Gastroesophageal sphincter (tissue), 4 donors: ENCODE measurements around the gene CSNK1D. TPM values are rescaled to one million over a fixed set of nuclear protein-coding genes. Genes with fewer than 3 reads are reported as not detected.

Experiments used
- ATAC-seq: fragments of 150-250 bp; one replicate; pipeline ENCODE4 v1.9.1; 2016; ENCODE audit warnings: mild to moderate bottlenecking, moderate library complexity
- H3K27ac ChIP-seq, 4 donors: fragments of 200-600 bp; sonication (generic) in 3 of 4; 1 replicate in 3 of 4; 2 replicates in 1 of 4; pipeline ENCODE4 v1.5.1; 2016 to 2019
- H3K27me3 ChIP-seq: fragments of 200-600 bp; sonication (generic); one replicate; pipeline ENCODE4 v1.5.1; 2019
- H3K36me3 ChIP-seq, 2 donors: fragments of 200-600 bp; sonication (generic); one replicate each; pipeline ENCODE4 v1.5.1; 2019; ENCODE audit warnings: control low read depth in 1 of 2
- H3K4me1 ChIP-seq, 3 donors: fragments of 200-600 bp; sonication (generic); 1 replicate in 2 of 3; 2 replicates in 1 of 3; pipeline ENCODE4 v1.5.1; 2016 to 2019; ENCODE audit warnings: control low read depth in 2 of 3
- H3K4me3 ChIP-seq, 2 donors: fragments of 200-600 bp; sonication (generic); one replicate each; pipeline ENCODE4 v1.5.1; 2019; ENCODE audit warnings: mild to moderate bottlenecking in 1 of 2, moderate library complexity in 1 of 2
- H3K9me3 ChIP-seq, 3 donors: fragments of 200-600 bp; sonication (generic); one replicate each; pipeline ENCODE4 v1.5.1; 2017 to 2019; ENCODE audit warnings: control low read depth in 2 of 3
- EP300 ChIP-seq: sonication (generic); formaldehyde crosslinking; IDR thresholded peaks from one replicate; pipeline ENCODE4 v1.6.1; 2017; ENCODE audit warnings: antibody characterized with exemption, mild to moderate bottlenecking
- POLR2A ChIP-seq, 2 donors: fragments of 450-650 bp; IDR thresholded peaks; one replicate each; pipeline ENCODE4 v1.6.1; 2017; ENCODE audit warnings: antibody characterized with exemption in 2 of 2, mild to moderate bottlenecking in 2 of 2, moderate library complexity in 1 of 2
- POLR2AphosphoS5 ChIP-seq: sonication (generic); formaldehyde crosslinking; IDR thresholded peaks from one replicate; pipeline ENCODE4 v1.6.1; 2017; ENCODE audit warnings: antibody characterized with exemption
- WGBS, 2 donors: methylation state at CpG; one replicate each; pipeline ENCODE4 v1.1.5; 2018; ENCODE audit warnings: low coverage in 1 of 2; 5-methylcytosine and 5-hydroxymethylcytosine counted together
- total RNA-seq, 4 donors: library from RNA; depleted of rRNA; stranded (reverse); fragments of >200 nt; gene quantifications; one replicate each; pipeline ENCODE4 v1.1.0, GENCODE V29; 2016
- TF ChIP-seq, protein P1 (sequence below), 4 experiments: fragments of 200-600 bp in 2 of 4; fragments of 450-650 bp in 2 of 4; sonication (generic) in 1 of 4; IDR thresholded peaks; one replicate each; pipeline ENCODE4 v1.5.1; 2017 to 2019; ENCODE audit warnings: antibody characterized with exemption in 4 of 4, mild to moderate bottlenecking in 2 of 4, moderate library complexity in 2 of 4

CSNK1D gene
- total RNA-seq, 4 donors from 2014 or later: 23.4 to 92.1 (median 72.4) TPM

DNA sequence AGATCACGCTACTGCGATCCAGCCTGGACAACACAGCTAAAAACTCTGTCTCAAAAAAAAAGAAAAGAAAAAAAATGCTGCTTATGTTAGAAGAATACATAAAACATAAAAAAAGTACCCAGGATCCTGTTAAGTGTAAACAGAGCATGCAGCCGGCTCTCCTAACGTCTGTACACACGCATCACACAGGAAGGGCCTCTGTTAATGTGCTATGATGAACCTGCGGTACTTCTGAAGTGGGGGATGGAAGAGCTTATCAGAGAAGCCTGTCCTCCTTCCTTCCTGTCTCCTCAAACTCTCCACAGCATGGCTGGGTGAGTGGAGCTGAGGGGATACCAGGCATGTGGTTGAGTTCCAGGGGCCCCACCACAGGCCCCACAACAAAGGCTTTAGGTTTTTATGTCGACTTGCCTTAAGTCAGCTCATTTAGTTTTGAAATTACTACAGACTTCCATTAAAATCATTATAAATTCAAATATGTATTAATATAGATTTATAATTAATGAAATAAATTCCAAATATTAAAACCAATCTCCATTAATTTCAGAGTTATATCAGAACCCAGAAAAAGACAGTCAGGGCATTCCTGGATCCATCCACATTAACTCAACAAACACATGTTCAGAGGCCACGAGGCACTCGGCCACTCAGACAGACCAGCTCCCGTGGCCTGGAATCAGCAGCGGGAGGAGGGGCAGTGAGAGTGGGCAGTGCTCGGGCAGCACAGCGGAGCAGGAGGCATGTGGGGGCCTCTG is 72.6 kb downstream of the CSNK1D start:
- 87 to 97% methylated on average over 7 to 8 of the region's 13 CpGs for WGBS, 2 donors
- no peak for TF ChIP-seq POLR2A (IDR thresholded peaks at IDR 0.05)
- no peak for TF ChIP-seq EP300
- TF ChIP-seq, protein P1, sequence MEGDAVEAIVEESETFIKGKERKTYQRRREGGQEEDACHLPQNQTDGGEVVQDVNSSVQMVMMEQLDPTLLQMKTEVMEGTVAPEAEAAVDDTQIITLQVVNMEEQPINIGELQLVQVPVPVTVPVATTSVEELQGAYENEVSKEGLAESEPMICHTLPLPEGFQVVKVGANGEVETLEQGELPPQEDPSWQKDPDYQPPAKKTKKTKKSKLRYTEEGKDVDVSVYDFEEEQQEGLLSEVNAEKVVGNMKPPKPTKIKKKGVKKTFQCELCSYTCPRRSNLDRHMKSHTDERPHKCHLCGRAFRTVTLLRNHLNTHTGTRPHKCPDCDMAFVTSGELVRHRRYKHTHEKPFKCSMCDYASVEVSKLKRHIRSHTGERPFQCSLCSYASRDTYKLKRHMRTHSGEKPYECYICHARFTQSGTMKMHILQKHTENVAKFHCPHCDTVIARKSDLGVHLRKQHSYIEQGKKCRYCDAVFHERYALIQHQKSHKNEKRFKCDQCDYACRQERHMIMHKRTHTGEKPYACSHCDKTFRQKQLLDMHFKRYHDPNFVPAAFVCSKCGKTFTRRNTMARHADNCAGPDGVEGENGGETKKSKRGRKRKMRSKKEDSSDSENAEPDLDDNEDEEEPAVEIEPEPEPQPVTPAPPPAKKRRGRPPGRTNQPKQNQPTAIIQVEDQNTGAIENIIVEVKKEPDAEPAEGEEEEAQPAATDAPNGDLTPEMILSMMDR (IDR thresholded peaks at IDR 0.05): no peak
- TF ChIP-seq POLR2AphosphoS5: no peak

DNA sequence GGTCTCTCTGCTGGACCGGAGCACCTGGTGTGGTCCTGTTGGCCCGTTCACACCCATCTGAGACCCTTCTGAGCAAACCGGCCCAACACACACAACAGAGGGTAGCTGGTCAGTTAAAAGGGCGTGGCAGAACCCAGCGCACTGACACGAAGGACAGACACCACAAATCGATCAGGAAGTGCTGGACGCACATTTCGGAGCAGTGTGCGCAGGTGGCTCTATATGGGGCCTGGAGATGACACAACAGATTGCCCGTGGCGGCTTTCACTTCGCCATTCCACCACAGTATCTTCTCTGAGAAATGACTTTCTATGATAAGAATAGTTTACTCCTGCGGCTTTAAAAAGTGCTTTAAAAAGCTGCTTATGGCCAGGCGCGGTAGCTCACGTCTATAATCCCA is 73.4 kb downstream of the CSNK1D start:
- Histone ChIP-seq H3K9me3 (no peaks in the 10 kb centered on the region), H3K27me3 (no peaks in the 10 kb centered on the region), H3K4me3 (no peak overlapping the region), H3K36me3 (peaks cover 0 to 56% of the 10 kb centered on the region in 2 donors), H3K27ac (no peak overlapping the region), H3K4me1 (peaks cover 0 to 12% (median 0%) of the 10 kb centered on the region in 3 donors)
- TF ChIP-seq EP300 (no peak), POLR2A (IDR thresholded peaks at IDR 0.05) (no peak), POLR2AphosphoS5 (no peak)
- TF ChIP-seq, protein P1 (IDR thresholded peaks at IDR 0.05): no peak
- ATAC-seq: no peak
- 85 to 90% methylated on average over 7 of the region's 17 CpGs for WGBS, 2 donors

More for the DNA sequence above, 72.6 kb downstream of the CSNK1D start:
- ATAC-seq: no peak
- Histone ChIP-seq H3K27ac (no peak overlapping the region), H3K4me1 (peaks cover 0 to 14% (median 4%) of the 10 kb centered on the region in 3 donors), H3K36me3 (peaks cover 0 to 53% of the 10 kb centered on the region in 2 donors), H3K4me3 (no peak overlapping the region), H3K27me3 (no peaks in the 10 kb centered on the region), H3K9me3 (no peaks in the 10 kb centered on the region)

DNA sequence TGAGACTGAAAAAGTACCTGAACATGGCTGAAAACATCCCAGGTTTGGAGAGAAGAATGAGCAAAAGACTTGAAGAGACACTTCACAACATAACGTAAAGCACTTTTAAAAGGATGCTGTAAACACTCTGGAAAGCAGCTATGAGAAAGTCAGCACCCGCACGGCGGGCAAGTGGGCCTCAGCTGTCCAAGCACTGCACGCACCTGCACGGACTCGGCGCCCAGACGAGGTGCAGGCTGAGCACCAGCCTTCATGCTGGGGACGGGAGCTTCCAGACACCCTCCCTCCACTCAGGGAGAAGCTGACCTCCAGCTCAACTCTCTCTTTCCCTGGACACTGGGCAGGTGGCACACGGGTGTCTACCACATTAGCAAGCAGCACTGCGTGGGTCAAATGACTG is 74.0 kb downstream of the CSNK1D start:
- TF ChIP-seq, protein P1 (IDR thresholded peaks at IDR 0.05): no peak
- no peak for TF ChIP-seq EP300
- no peak for TF ChIP-seq POLR2A (IDR thresholded peaks at IDR 0.05)
- TF ChIP-seq POLR2AphosphoS5: no peak
- WGBS, 2 donors: 87 to 100% methylated on average over 1 to 6 of the region's 12 CpGs
- Histone ChIP-seq H3K36me3 (peaks cover 0 to 63% of the 10 kb centered on the region in 2 donors), H3K27ac (no peak overlapping the region), H3K27me3 (no peaks in the 10 kb centered on the region), H3K4me3 (no peak overlapping the region), H3K9me3 (no peaks in the 10 kb centered on the region), H3K4me1 (peaks cover 0 to 6% (median 0%) of the 10 kb centered on the region in 3 donors)
- ATAC-seq: no peak

DNA sequence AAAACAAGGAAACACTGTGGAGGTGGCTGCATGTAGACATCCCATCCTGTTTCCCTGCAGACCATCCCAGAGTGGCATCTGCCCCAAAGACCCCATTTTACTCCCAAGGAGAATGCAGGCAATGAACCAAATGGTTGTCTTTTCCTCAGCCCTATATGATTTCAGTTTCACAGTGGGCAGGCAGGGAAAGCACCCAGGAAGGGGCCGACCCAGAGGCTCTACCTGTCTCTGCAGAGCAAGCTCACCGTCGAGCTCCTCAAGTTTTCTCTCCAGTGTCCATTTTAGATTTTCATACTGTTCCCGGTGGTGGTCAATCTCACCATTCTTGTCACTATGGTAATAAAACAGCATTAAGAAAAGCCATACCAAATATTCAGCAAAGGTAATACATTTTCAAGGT is 75.4 kb downstream of the CSNK1D start:
- Histone ChIP-seq H3K27me3 (no peaks in the 10 kb centered on the region), H3K36me3 (peaks cover 0 to 77% of the 10 kb centered on the region in 2 donors), H3K4me1 (peaks cover 0 to 6% (median 0%) of the 10 kb centered on the region in 3 donors), H3K9me3 (no peaks in the 10 kb centered on the region), H3K4me3 (no peak overlapping the region), H3K27ac (no peak overlapping the region)
- WGBS, 2 donors: 91 to 100% methylated on average over 4 of the region's 4 CpGs
- no peak for ATAC-seq
- TF ChIP-seq POLR2AphosphoS5 (no peak), POLR2A (IDR thresholded peaks at IDR 0.05) (no peak), EP300 (no peak)
- TF ChIP-seq, protein P1 (IDR thresholded peaks at IDR 0.05): no peak
